ENCODE data around the gene MAP3K3. TPM values are rescaled to one million over a fixed set of nuclear protein-coding genes. Genes with fewer than 3 reads are reported as not detected.

MAP3K3 gene
- total RNA-seq, 1 donor from 2014 or later = 43.5 TPM

Other genes with a start within 250 kb of the MAP3K3 start
- 13.1 and 15.4 TPM in 2 replicates for gene CYB561, start 176.1 kb upstream of the MAP3K3 start, total RNA-seq
- 10.3 and 16.0 TPM in 2 replicates for gene ACE, start 145.4 kb upstream of the MAP3K3 start, total RNA-seq
- gene KCNH6, start 99.1 kb upstream of the MAP3K3 start, total RNA-seq = not detected in 2 replicates
- gene DCAF7, start 71.9 kb upstream of the MAP3K3 start, total RNA-seq = 128 and 133 TPM in 2 replicates
- 25.1 and 27.5 TPM in 2 replicates for gene TACO1, start 21.5 kb upstream of the MAP3K3 start, total RNA-seq
- 637 and 645 TPM in 2 replicates for gene LIMD2, start 77.7 kb downstream of the MAP3K3 start, total RNA-seq
- gene STRADA, start 119.4 kb downstream of the MAP3K3 start, total RNA-seq = 55.6 and 60.6 TPM in 2 replicates
- gene CCDC47, start 151.2 kb downstream of the MAP3K3 start, total RNA-seq = 67.0 and 71.2 TPM in 2 replicates
- gene DDX42, start 151.8 kb downstream of the MAP3K3 start, total RNA-seq = 132 and 135 TPM in 2 replicates
- 165 and 169 TPM in 2 replicates for gene PSMC5, start 205.0 kb downstream of the MAP3K3 start, total RNA-seq
- gene FTSJ3, start 205.2 kb downstream of the MAP3K3 start, total RNA-seq = 57.7 and 64.8 TPM in 2 replicates
- 137 and 143 TPM in 2 replicates for gene SMARCD2, start 220.3 kb downstream of the MAP3K3 start, total RNA-seq

All from T-helper 1 cell treated with Interleukin-12 subunit alpha and Interleukin-12 subunit beta and Interleukin-4 antibody, amounts not matched to agents 30 ng/mL and 1 ng/mL, for 36 hours (primary cell).